K562 (cell line): ENCODE results near the gene SLC16A4. TPM values are rescaled to one million over a fixed set of nuclear protein-coding genes. Genes with fewer than 3 reads are reported as not detected.

Experiments used
- ATAC-seq: fragments of 200-7000 bp; cut with Tn5 transposase; 3 replicates; pipeline ENCODE4 v1.9.1; 2020; ENCODE audit warnings: moderate library complexity
- BruUV-seq: library from RNA; stranded (reverse); fragments of 400-500 nt; replicated peaks from 2 replicates; lab custom pipeline; 2021; lab: Mats Ljungman, UMichigan
- CTCF ChIA-PET: fragments of 300-600 bp; formaldehyde crosslinking; extraction: SDS; loops from one replicate; lab custom pipeline; 2021; ENCODE audit warnings: low intra/inter-chr PET ratio; lab: Yijun Ruan, JAX
- POLR2A ChIA-PET: fragments of 300-600, 350-650 bp; sonication (Branson Sonifier 250); formaldehyde crosslinking; extraction: SDS; loops from one replicate; lab custom pipeline; 2021; ENCODE audit warnings: antibody characterized with exemption, inconsistent platforms; lab: Yijun Ruan, JAX
- DNase-seq, 4 experiments: peaks; one replicate each; pipeline versions ENCODE4 v3.0.0 to v3.0.0-alpha.2; 2011 to 2018; ENCODE audit warnings: low spot score in 3 of 4, mixed read lengths in 3 of 4; ENCODE audit errors: extremely low read depth in 1 of 4
- FAIRE-seq: peaks from 2 replicates; lab custom pipeline; 2011; peaks lifted over from hg19 to GRCh38; lab: Jason Lieb, UNC
- H2AFZ ChIP-seq: 2 replicates; pipeline ENCODE4 v1.6.0; 2011; ENCODE audit warnings: low read depth, low read length, control low read depth, inconsistent platforms
- H3K27ac ChIP-seq: fragments of 200-600 bp; 3 replicates; pipeline ENCODE4 v1.8.0; 2011; ENCODE audit warnings: low read depth, mild to moderate bottlenecking, control low read depth, inconsistent platforms, low read length, moderate library complexity, mixed read lengths; ENCODE audit errors: extremely low read depth
- H3K27me3 ChIP-seq, 2 experiments: fragments of 300-600 bp in 1 of 2; 2 replicates in 1 of 2; 3 replicates in 1 of 2; pipeline versions ENCODE4 v1.6.0 to v1.8.0; 2011; ENCODE audit warnings: inconsistent platforms in 2 of 2, low read length in 2 of 2, mild to moderate bottlenecking in 1 of 2, mixed read lengths in 1 of 2, moderate library complexity in 1 of 2; ENCODE audit not compliant: control insufficient read depth in 2 of 2, insufficient read depth in 2 of 2
- H3K36me3 ChIP-seq: fragments of 300-600 bp; 3 replicates; pipeline ENCODE4 v1.8.0; 2011; ENCODE audit warnings: mild to moderate bottlenecking, low read length, inconsistent platforms; ENCODE audit not compliant: control insufficient read depth, insufficient read depth
- H3K4me1 ChIP-seq, 2 experiments: fragments of 200-600 bp in 1 of 2; replicated peaks in 1 of 2; 2 replicates in 1 of 2; 3 replicates in 1 of 2; pipeline versions ENCODE4 v1.5.1 to v1.8.0; 2011; ENCODE audit warnings: inconsistent platforms in 2 of 2, low read length in 2 of 2, mild to moderate bottlenecking in 1 of 2, mixed read lengths in 1 of 2, moderate library complexity in 1 of 2; ENCODE audit not compliant: control insufficient read depth in 2 of 2, insufficient read depth in 2 of 2
- H3K4me2 ChIP-seq: 2 replicates; pipeline ENCODE4 v1.6.1; 2011; ENCODE audit warnings: low read length, control low read depth, inconsistent platforms, mixed read lengths; ENCODE audit not compliant: insufficient read depth
- H3K4me3 ChIP-seq: fragments of 200-600 bp; sonication (generic), shearing (Covaris generic); 2 replicates; pipeline ENCODE4 v1.5.1; 2016; ENCODE audit warnings: control low read depth, inconsistent platforms
- H3K79me2 ChIP-seq: fragments of 200-600 bp; 3 replicates; pipeline ENCODE4 v1.8.0; 2011; ENCODE audit warnings: low read length, inconsistent platforms; ENCODE audit not compliant: control insufficient read depth, insufficient read depth
- H3K9ac ChIP-seq, 2 experiments: 2 replicates each; pipeline versions ENCODE4 v1.6.0 to v1.6.1; 2011; ENCODE audit warnings: low read depth in 2 of 2, low read length in 2 of 2, control low read depth in 1 of 2, inconsistent platforms in 1 of 2, mild to moderate bottlenecking in 1 of 2, mixed read lengths in 1 of 2; ENCODE audit not compliant: insufficient read depth in 1 of 2
- H3K9me1 ChIP-seq: one replicate; pipeline ENCODE4 v1.6.0; 2011; ENCODE audit warnings: inconsistent platforms, mild to moderate bottlenecking, low read length, moderate library complexity; ENCODE audit not compliant: control insufficient read depth, insufficient read depth
- H3K9me3 ChIP-seq: replicated peaks from 2 replicates; pipeline ENCODE4 v1.5.1; 2011; ENCODE audit warnings: low read depth, low read length, inconsistent platforms; ENCODE audit not compliant: control insufficient read depth, insufficient read depth
- H4K20me1 ChIP-seq: replicated peaks from 2 replicates; pipeline ENCODE4 v1.6.1; 2011; ENCODE audit warnings: low read length, inconsistent platforms, mixed read lengths; ENCODE audit not compliant: control insufficient read depth, insufficient read depth
- BRCA1 ChIP-seq, 2 experiments: fragments of 450-650 bp in 1 of 2; sonication (generic) in 1 of 2; formaldehyde crosslinking in 1 of 2; IDR thresholded peaks; 2 replicates each; pipeline versions ENCODE4 v1.5.0 to v1.6.1; 2017 to 2020; ENCODE audit warnings: mild to moderate bottlenecking in 1 of 2, missing genetic modification reagents in 1 of 2
- CBFA2T2 ChIP-seq: fragments of 450-650 bp; conservative IDR thresholded peaks from 2 replicates; pipeline ENCODE4 v1.6.1; 2017; ENCODE audit warnings: mild to moderate bottlenecking
- CBX5 ChIP-seq: IDR thresholded peaks from 2 replicates; pipeline ENCODE4 v1.6.1; 2014; ENCODE audit warnings: low read depth, borderline replicate concordance
- CCAR2 ChIP-seq: fragments of 200-400 bp; formaldehyde crosslinking; IDR thresholded peaks from 2 replicates; pipeline ENCODE4 v1.6.1; 2017; ENCODE audit warnings: mild to moderate bottlenecking, low read depth, low read length
- ERF ChIP-seq: fragments of 450-650 bp; formaldehyde crosslinking; IDR thresholded peaks from 2 replicates; pipeline ENCODE4 v1.4.0; 2020; ENCODE audit warnings: mild to moderate bottlenecking, mixed read lengths
- JUND ChIP-seq, 2 experiments: IDR thresholded peaks; 2 replicates in 1 of 2; 3 replicates in 1 of 2; pipeline ENCODE4 v1.6.1; 2011; ENCODE audit warnings: borderline replicate concordance in 2 of 2, low read depth in 2 of 2, low read length in 2 of 2, improper control_type of control experiment in 1 of 2, missing biosample characterization in 1 of 2, missing genetic modification characterization in 1 of 2, missing genetic modification reagents in 1 of 2
- MYNN ChIP-seq, 2 experiments: sonication (generic); formaldehyde crosslinking in 1 of 2; IDR thresholded peaks; 2 replicates each; pipeline versions ENCODE4 v1.5.0 to v1.6.1; 2016 to 2020; ENCODE audit warnings: antibody characterized with exemption in 1 of 2, missing genetic modification reagents in 1 of 2
- SLC30A9 ChIP-seq: fragments of 250-450 bp; sonication (Bioruptor Pico); IDR thresholded peaks from 2 replicates; pipeline ENCODE4 v1.8.0; 2022; ENCODE audit warnings: mild to moderate bottlenecking, moderate library complexity
- SNRNP70 ChIP-seq: fragments of 200-400 bp; formaldehyde crosslinking; optimal IDR thresholded peaks from 2 replicates; pipeline ENCODE3; 2017; ENCODE audit warnings: low read depth, low read length
- TAF9B ChIP-seq: fragments of 450-650 bp; IDR thresholded peaks from 2 replicates; pipeline ENCODE4 v1.6.1; 2018; ENCODE audit warnings: mild to moderate bottlenecking; ENCODE audit not compliant: partially characterized antibody
- XRCC4 ChIP-seq: IDR thresholded peaks from one replicate; pipeline ENCODE4 v1.6.1; 2011; ENCODE audit not compliant: insufficient read depth, insufficient read length; ENCODE audit errors: extremely low read depth
- WGBS: fragments of 100-300 bp; shearing (Covaris generic); methylation state at CpG from one replicate; pipeline ENCODE4 v1.1.6; 2016; ENCODE audit warnings: low coverage, mixed read lengths; ENCODE audit not compliant: insufficient coverage; ENCODE audit errors: missing lambda C conversion rate; 5-methylcytosine and 5-hydroxymethylcytosine counted together
- in situ Hi-C: fragments of 300-500 bp; cut with MboI; formaldehyde crosslinking; loops from 4 replicates; pipeline ENCODE4 v1.15.0; 2018; ENCODE audit warnings: inconsistent platforms, mixed read lengths
- intact Hi-C: fragments of 100-400 bp; cut with micrococcal nuclease; formaldehyde crosslinking; loops from 2 replicates; pipeline ENCODE4 v1.14.2; 2022
- polyA plus RNA-seq, 8 experiments: library from polyadenylated mRNA; depleted of rRNA in 4 of 8; stranded (reverse) in 5 of 8; unstranded in 3 of 8; fragments of >200 nt; fragmentation: Nextera tagmentation in 2 of 8; fragmentation: Illumina TruSeq in 1 of 8; extraction: Ambion mirVana in 2 of 8; extraction: Trizol in 1 of 8; gene quantifications; 2 replicates each; pipeline versions ENCODE4 v1.2.1 to v1.2.3, GENCODE V29; 2011 to 2014; ENCODE audit warnings: inconsistent platforms in 1 of 8, missing spikeins in 1 of 8
- total RNA-seq, 7 experiments: library from RNA; depleted of rRNA in 6 of 7; stranded (reverse); fragments of >200 nt in 6 of 7; fragmentation: Illumina TruSeq in 2 of 7; extraction: Trizol in 2 of 7; gene quantifications; 2 replicates each; pipeline versions ENCODE4 v1.2.1 to v1.2.3, GENCODE V29; 2011 to 2021; ENCODE audit warnings: low replicate concordance in 1 of 7
- TF ChIP-seq, protein P1 (sequence below): fragments of 450-650 bp; IDR thresholded peaks from 2 replicates; pipeline ENCODE4 v1.6.1; 2017; ENCODE audit warnings: antibody characterized with exemption
- TF ChIP-seq, protein P2 (sequence below): fragments of 450-650 bp; formaldehyde crosslinking; IDR thresholded peaks from 2 replicates; pipeline ENCODE4 v1.4.0; 2020; ENCODE audit warnings: mild to moderate bottlenecking, moderate library complexity
- TF ChIP-seq, protein P3 (sequence below): sonication (generic); formaldehyde crosslinking; IDR thresholded peaks from 2 replicates; pipeline ENCODE4 v1.5.0; 2020; ENCODE audit warnings: missing genetic modification reagents
- TF ChIP-seq, protein P4 (sequence below): sonication (generic); formaldehyde crosslinking; IDR thresholded peaks from 2 replicates; pipeline ENCODE4 v1.8.1; 2022; ENCODE audit warnings: missing genetic modification reagents

The SLC16A4 gene
- total and polyA plus RNA-seq, 9 of the 15 experiments (the other 6 are each of a cell fraction or from before 2014, with no cell fraction given) = 0.04 to 0.31 (median 0.18) TPM; not detected in 1

DNA sequence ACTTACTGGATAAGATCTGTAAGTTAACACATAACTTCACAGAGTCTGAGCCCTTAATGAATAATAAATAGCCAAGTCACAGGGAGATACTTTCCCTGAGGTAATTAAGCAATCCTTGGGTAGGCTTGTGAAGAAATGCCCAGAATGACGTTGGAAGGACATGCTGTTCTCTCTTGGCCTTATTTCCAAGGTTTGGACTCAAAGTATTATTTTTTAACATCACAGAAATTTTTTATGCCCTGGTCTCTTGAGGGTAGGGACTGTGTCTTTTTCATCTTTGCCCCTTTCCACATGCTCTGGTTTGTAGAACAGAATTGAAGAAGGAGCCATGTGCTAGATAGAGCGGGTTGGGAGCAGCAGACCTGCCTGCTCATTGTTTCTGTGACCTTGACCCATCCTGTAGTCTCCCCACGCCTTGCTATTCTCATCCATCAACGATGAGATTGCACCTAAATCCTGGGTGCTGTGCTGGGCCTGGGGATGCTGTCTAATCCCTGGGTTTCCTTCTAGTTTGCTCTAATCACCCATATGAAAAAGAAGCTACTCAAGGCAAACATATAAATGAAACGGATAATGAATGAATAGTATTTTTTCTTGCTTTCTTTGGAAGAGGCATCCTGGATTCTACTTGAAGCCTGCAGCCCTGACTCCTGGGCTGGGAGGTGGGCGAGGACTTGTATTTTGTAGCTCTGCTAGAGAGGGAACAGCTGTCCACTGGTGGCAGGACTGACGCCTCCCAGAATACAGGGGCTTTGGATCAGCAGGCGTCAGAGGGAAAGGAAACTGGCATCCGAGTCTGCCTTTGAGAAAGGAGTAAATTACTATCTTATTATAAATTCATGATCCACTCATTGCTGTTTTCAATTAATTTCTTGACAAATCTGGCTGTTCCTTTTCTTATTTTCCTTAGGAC is 34.1 kb upstream of the SLC16A4 start:
- no peaks in the 10 kb centered on the region for H4K20me1 ChIP-seq
- H3K4me1 ChIP-seq = peaks cover 0 to 7% of the 10 kb centered on the region in 2 experiments; a peak in 4 of 5 replicates
- WGBS = 2% methylated on average over 9 of the region's 9 CpGs
- no TSS peak for BruUV-seq
- H3K79me2 ChIP-seq = no peaks in the 10 kb centered on the region
- ChIA-PET POLR2A (interaction anchor here (0.8 to 1.5 kb wide), 4 partner anchors 12 to 85 kb away, joined by 3 to 5 read pairs (median 4); no protein-coding TSS in a partner anchor), CTCF (interaction anchor here (0.6 kb wide), 1 partner anchor 8 kb away, joined by 3 read pairs; no protein-coding TSS in a partner anchor)
- H3K9me3 ChIP-seq = no peaks in the 10 kb centered on the region; the same call in 1 of the 2 replicates
- DNase-seq (no peak), ATAC-seq (no peak), FAIRE-seq (no peak)
- intact Hi-C loops (no loop called here), in situ Hi-C loops (no loop called here)
- no peak overlapping the region for H3K4me2 ChIP-seq
- H2AFZ ChIP-seq = no peak overlapping the region
- H3K27ac ChIP-seq = no peak overlapping the region
- no peaks in the 10 kb centered on the region for H3K36me3 ChIP-seq
- no peak overlapping the region for H3K4me3 ChIP-seq
- peaks cover 11 to 33% of the 10 kb centered on the region in 2 experiments for H3K27me3 ChIP-seq
- no peaks in the 10 kb centered on the region for H3K9me1 ChIP-seq
- no peak overlapping the region for H3K9ac ChIP-seq
- TF ChIP-seq SNRNP70 (no peak), MYNN (IDR thresholded peaks at IDR 0.05) (no peak), MYNN (CRISPR knock-in tag; IDR thresholded peaks at IDR 0.05) (no peak), JUND (IDR thresholded peaks at IDR 0.05; ENCODE audit: borderline replicate concordance, low read depth, low read length) (no peak), JUND (tag; IDR thresholded peaks at IDR 0.05; ENCODE audit: borderline replicate concordance, low read depth, low read length) (no peak), CBFA2T2 (no peak), SLC30A9 (no peak), TAF9B (no peak), XRCC4 (no peak), BRCA1 (IDR thresholded peaks at IDR 0.05) (no peak), BRCA1 (CRISPR knock-in tag; IDR thresholded peaks at IDR 0.05) (no peak), CCAR2 (no peak), ERF (CRISPR knock-in tag) (no peak), CBX5 (no peak)
- TF ChIP-seq, protein P1, sequence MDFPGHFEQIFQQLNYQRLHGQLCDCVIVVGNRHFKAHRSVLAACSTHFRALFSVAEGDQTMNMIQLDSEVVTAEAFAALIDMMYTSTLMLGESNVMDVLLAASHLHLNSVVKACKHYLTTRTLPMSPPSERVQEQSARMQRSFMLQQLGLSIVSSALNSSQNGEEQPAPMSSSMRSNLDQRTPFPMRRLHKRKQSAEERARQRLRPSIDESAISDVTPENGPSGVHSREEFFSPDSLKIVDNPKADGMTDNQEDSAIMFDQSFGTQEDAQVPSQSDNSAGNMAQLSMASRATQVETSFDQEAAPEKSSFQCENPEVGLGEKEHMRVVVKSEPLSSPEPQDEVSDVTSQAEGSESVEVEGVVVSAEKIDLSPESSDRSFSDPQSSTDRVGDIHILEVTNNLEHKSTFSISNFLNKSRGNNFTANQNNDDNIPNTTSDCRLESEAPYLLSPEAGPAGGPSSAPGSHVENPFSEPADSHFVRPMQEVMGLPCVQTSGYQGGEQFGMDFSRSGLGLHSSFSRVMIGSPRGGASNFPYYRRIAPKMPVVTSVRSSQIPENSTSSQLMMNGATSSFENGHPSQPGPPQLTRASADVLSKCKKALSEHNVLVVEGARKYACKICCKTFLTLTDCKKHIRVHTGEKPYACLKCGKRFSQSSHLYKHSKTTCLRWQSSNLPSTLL = no peak
- TF ChIP-seq, protein P2, sequence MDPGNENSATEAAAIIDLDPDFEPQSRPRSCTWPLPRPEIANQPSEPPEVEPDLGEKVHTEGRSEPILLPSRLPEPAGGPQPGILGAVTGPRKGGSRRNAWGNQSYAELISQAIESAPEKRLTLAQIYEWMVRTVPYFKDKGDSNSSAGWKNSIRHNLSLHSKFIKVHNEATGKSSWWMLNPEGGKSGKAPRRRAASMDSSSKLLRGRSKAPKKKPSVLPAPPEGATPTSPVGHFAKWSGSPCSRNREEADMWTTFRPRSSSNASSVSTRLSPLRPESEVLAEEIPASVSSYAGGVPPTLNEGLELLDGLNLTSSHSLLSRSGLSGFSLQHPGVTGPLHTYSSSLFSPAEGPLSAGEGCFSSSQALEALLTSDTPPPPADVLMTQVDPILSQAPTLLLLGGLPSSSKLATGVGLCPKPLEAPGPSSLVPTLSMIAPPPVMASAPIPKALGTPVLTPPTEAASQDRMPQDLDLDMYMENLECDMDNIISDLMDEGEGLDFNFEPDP (CRISPR knock-in tag) = no peak
- TF ChIP-seq, protein P3, sequence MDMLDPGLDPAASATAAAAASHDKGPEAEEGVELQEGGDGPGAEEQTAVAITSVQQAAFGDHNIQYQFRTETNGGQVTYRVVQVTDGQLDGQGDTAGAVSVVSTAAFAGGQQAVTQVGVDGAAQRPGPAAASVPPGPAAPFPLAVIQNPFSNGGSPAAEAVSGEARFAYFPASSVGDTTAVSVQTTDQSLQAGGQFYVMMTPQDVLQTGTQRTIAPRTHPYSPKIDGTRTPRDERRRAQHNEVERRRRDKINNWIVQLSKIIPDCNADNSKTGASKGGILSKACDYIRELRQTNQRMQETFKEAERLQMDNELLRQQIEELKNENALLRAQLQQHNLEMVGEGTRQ (CRISPR knock-in tag) = no peak
- TF ChIP-seq, protein P4, sequence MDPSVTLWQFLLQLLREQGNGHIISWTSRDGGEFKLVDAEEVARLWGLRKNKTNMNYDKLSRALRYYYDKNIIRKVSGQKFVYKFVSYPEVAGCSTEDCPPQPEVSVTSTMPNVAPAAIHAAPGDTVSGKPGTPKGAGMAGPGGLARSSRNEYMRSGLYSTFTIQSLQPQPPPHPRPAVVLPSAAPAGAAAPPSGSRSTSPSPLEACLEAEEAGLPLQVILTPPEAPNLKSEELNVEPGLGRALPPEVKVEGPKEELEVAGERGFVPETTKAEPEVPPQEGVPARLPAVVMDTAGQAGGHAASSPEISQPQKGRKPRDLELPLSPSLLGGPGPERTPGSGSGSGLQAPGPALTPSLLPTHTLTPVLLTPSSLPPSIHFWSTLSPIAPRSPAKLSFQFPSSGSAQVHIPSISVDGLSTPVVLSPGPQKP = no peak
